GM19099 (cell line): ENCODE measurements around the gene ASCL2.

ENCODE experiments used
- POLR2A ChIP-seq: IDR thresholded peaks from 3 replicates; pipeline ENCODE4 v1.6.1; 2011; ENCODE audit warnings: low read depth; ENCODE audit not compliant: insufficient read length; ENCODE audit errors: extremely low read depth

The ASCL2 gene

DNA sequence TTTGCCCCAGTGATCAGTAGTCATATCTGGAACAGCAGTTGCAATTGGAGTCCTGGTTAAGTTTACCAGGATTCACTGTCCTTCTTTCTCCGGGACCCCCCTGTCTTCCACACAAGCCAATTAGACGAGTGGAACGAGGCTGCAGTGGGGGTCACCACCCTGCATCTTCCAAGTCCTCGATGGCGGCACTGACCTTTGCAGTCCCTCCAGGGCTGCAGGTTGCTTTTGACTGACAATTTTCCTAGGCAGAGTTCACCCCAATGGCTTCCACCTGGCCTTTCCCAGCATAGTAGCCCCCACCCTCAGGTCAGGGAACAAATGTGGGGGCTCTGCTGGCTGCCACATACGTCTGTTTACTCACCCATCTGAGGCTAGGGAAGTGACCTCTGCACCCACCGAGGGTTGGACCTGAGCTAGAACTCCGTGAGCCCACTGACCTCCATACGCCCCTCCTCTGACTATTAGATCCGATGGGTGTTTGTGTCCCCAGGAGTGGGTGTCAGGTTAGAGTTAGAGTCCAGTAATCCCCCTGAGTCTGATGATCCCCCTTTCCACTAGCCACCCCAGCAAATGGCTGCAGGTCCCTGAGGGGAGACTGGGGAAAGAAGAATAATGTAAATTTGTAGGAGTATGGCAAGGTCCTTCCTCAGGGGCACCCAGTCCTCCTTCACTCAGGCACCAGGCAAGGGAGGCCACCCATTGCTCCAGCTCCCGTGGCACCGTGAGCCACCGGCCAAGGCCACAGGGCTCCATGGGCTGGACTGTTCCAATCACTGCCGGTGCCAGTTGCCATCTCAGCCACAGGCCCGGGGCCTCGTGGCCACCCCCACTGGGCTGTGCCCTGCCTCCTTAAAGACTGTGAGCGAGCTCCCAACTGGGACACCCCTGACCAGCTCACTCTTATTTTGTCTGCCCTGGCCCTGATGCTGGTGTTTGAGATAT is 25.9 kb upstream of the ASCL2 start:
- no peak for TF ChIP-seq POLR2A

DNA sequence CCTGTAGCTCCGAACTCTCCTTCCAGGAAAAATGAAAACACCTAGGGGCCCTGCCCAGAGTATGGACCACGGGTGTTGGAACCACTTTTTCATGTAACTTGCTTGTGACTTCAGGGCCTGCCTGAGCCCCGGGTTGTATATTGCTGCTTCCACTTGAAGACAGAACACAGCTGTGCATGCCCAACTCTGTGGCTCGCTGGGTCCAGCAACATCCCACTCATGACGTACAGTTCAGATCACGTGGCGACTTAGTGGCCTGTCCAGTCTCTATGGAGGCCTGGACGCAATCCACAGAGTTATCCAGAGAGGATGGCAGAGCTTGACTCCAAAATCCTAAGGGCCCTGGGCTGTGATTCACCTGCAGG is 24.5 kb upstream of the ASCL2 start:
- no peak for TF ChIP-seq POLR2A

DNA sequence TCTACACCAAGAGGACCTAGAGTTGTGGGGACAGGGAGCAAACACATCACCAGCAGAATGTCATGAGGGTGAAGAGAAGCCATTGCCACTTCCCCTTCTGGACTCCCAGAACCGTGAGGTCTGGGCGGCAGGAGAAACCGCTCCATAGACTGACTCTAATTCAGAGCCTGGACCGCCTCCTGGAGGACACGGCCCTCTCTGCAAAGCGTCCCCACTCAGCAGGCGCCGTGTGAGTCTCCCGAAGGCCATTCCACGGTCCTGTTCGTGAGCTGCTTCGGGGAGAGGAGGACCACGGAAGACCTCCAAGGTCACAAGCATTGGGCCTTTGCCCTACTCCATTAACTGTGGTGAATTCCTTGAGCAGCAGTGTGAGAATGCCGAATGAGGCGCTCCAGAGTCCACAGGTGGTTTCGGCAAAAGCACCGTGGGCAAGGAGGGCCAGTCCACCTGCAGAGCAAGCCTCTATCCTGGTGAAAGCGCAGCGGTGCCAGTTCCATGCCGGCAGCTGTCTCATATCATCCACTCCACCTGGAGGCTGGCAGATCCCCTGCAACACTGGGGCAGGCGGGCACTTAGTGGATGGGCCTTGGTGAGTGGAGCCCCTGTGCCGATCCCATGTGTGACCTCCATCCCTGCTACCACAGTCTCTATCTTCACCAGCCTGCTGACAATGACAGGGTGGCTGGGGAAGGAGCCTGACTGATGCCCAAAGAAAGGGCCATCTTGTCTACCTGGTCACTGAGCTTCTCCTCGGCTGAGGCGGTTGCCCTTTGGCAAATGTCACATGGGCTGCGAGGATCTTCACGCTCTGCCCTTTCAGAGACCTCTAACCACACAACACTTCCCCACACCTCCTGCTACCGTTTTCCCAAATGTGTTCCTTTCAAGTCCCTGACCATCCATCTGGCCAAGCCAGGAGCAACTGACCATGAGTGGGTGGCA is 23.9 kb upstream of the ASCL2 start:
- no peak for TF ChIP-seq POLR2A

DNA sequence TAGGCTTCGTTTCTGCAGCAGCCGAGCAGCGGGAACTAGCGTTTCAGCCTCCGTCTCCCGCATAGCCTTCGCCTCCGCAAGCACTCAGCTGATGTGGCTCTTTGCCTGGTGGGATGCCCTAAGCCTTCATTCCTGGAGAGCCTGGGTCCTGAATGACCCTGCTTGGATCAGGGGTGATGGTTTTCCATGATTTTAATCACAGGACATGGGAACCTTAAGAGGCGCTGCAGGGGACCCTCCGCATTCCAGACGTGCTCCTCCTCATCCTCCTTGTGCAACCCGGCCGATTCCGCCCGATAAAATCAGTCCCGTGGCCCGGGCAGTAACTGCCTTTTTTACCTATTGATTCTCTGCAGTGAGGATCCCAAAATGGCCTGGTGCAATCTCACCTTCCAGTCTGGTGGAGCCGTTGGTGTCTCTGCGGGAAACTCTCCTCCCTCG is 23.2 kb upstream of the ASCL2 start:
- no peak for TF ChIP-seq POLR2A

DNA sequence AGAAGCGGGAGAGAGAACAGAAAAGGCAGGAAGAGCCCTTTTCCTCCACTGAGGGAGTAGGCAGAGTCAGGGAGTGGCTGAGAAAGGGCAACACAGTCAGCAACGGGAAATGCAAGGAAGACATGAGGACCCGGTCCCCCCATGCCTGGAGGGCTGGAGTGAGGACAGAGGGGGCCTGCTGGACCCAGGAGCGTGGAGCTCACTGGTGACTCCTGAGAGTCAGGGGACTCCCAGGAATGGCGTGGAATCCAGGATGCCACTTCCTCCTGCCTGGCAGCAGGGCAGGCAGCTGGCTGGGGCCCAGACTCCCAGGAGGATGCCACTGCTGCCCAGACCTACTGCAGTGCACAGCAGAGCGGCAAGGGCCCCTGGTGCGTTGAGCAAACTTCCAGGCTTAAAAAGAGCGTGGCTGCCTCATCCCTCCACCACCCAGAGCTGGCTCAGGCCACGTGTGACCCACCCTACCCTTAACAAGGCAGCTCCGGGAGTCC is 20.0 kb upstream of the ASCL2 start:
- TF ChIP-seq POLR2A: no peak

DNA sequence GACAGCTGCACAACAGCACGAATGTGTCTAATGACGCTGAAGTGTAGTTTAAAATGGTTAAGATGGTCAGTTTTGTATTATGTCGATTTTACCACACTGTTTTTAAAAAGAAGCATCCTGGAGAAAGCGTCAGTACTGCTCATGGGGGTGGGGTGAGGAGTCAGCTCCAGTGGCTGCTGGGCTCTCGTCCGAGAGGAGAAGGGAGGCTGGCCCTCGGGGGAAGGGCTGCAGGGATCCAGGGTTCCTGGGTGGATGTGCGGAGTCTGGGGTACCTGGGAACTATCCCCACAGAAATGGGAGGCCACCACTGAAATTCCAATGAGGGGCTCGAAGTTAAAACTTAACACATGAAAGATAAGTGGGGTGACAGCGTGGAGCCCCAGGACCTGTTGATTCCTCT is 19.5 kb upstream of the ASCL2 start:
- TF ChIP-seq POLR2A: no peak

DNA sequence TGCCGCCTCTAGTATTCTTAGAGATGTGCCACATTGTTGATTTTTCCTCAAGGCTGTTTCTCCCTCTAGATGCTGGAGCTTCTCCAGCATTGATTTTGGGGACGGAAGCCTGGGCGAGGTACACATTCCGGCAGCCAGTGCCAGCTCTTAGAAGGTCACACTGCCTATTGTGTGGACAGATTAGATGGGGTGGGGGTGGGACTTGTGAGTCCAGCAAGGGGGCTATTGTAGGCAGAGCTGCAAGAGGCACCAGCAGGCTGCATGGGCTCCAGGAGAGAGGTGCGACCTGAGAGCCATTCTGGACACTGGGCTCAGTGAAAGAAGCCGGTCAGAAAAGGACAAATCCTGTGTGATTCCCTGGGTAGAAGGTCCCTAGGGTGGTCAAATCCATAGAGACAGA is 19.0 kb upstream of the ASCL2 start:
- TF ChIP-seq POLR2A: no peak

DNA sequence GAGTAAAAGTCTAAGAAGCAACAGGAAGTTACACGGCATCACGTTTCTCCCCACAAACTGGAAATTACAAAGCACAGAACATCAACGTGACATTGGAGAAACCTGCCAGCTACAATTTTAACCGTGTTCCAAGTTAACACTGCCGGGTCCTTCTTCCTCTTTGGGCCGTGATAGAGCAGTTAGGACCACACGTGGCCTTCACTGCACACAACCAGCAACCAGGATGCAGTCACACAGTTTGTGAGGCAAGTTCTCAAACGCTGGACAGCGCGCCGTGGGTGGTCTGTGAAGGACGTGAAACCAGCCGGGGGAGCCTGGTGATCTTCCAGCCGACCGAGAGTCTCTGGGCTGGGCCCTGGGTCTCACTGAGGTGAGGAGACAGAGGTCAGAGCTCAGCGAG is 16.7 kb upstream of the ASCL2 start:
- no peak for TF ChIP-seq POLR2A

DNA sequence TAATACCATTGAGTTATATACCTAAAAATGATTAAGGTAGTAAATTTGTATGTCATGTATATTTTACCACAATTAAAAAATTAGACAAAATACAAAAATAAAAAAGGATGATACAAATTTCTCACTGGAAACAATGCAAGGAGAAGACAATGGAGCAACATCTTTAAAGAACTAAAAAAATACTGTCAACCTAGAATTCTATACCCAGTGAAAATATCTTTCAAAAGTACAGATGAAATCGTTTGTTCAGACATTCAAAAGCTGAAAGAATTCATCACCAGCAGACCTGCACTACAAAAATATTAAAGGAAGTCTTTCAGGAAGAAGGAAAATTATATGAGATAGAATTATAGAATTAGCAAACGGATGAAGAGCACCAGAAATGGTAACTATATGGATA is 9.8 kb upstream of the ASCL2 start:
- no peak for TF ChIP-seq POLR2A

DNA sequence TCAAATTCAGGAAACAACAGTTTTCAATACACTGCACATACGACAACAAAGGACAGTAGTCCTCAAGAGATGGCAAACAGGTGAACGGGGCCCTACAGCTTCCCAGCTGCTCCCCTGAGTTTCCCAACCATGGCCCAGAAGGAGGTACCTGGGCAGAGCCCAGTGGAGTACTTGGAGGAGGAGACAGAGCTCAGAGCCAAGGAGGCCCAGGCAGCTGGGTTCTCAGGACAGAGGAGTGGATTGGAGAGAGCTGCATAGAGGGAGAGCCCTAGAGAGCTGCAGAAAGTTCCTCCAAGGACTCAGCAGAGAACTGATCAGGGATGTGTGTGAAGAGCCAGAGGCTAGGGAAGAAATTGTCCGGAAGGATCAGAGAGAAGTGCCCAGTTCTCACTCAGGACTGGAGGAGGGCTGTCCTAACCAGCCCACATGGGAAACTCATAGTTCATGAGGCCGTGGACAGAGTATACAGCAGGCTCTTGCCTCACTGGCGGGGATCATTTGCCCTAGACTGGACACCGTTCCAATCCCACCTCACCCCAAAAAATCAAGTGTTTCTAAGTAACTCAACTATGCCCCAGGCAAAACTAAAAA is 7.6 kb upstream of the ASCL2 start:
- TF ChIP-seq POLR2A: no peak

DNA sequence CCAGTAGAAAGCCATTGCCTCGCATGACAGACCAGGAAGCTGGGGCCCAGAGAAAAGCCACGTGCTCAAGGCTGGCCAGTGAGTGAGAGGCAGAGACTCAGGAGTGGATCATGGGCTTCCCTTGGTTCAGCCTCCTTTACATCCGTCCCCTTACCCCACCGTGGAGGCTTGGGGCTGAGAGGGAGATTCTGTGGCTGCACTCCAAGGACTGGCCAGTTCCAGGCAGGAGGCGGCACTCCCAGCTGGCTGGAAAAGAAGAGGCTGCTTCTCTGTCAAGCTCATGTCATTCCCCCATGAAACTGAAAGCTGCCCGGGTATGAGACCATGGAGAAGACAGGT is 6.6 kb upstream of the ASCL2 start:
- no peak for TF ChIP-seq POLR2A

DNA sequence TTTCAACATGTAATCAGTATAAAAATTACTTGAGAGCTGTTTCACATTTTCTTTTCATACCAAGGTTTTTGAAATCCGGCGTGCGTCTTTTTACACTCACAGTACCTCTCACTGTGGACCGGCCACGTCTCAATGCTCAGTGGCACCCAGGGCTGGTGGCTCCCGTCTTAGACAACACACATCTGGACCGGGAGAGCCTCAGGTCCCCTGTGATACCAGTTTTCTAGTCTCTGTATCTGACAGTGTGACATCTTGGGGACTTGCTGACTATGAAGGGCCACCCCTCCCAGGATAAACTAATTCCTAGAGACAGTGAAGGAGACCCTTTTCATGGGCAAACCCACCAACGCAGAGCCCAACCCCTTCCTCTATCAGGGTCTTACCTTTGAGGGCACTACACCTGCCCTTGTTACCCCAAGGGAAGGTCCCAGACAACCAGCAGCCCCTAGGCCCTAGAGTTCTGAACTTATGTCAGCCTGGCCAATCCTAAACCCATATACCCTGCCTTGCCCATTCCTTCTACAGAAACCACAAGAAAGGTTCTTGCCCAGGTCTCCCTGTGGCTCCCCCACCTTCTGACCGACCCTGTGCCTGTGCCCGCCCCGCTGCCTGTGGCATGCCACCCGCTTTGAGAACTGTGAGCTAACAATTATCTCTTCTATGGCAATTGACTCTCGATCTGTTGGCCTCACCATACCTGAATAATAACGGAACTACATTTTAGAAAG is 6.1 kb upstream of the ASCL2 start:
- TF ChIP-seq POLR2A: no peak

DNA sequence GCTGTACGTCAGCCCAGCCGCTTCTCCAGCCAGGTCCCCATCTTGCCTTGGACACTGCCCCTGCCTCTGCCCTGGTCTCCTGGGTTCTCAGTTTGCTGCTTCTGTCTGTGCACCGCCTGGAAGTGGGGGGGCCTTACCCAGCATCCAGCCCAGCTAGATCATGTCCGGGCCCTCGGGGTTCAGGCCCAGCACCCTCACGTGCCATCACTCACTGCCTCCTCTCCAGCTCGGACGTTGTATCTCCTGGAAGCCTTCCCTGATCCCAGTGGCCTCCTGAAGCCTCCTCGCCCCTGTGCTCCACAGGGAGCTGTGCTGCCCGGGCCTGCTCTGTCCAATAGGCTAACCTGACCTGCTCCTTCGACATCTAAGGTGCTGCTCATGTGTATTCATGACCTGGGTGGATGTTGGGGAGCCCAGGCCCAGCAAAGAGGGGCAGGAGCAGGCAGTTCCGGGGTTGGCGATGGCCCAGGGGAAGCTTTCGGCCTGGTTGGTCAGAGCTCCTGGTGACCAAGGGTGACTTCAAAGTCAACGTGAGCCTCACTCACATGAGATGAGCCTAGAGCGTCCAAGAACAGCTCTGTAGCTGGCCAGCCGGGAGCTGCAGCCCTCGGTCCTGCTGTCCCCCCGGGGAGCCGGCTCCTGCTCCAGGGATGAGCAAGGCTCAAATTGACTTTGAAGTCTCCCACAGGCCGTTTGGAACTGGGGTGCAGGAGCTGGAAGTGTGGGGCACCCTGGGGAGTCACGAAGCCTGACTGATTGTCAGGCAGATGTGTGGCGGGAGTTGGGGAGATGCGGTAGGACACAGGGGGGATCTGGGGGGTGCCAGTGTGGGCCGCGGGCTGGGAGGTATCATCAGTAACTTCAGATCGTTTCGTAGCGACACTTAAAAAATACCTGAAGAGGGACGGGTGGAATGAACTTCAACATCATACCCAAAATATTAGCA is 5.2 kb upstream of the ASCL2 start:
- no peak for TF ChIP-seq POLR2A

DNA sequence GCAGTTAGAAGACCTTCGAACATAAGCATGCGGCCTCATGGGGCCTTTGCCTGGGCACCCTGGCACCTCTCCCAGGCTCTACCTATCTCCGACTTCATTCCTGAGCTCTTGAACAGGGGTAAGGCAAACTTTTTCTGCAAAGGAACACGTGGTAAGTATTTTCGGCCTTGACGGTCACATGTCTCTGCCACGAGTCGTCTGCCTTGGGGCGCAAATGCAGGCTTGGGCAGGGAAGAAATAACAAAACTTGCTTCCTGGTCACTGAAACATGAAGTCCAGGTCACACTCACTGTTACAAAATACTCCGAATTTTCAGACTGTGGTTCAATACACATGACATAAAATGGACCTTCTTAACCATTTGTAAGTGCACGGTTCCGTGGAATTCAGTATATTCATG is 3.4 kb upstream of the ASCL2 start:
- no peak for TF ChIP-seq POLR2A

DNA sequence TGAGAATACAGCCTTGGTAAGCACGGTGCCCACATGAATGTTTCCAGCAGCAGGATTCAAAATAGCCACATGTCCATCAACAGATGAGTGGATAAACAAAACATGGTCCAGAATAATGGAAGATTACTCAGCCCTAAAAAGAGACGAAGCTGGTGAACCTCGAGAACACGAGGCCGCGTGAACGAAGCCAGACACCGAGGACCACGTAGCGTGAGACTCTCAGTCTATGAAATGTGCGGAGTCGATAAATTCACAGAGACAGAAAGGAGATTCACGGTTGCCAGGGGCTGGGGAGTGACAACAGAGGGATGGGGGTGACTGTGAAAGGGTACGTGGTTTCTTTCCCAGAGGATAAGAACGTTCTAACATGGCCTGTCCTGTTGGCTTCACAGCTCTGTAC is 2.9 kb upstream of the ASCL2 start:
- TF ChIP-seq POLR2A: no peak
